ENCODE data around the gene MAD1L1. TPM values are rescaled to one million over a fixed set of nuclear protein-coding genes. Genes with fewer than 3 reads are reported as not detected.

Gene MAD1L1
- total and polyA plus RNA-seq, 2 donors (not counting 3 experiments of a cell fraction or from before 2014, with no cell fraction given): 34.1 to 42.3 TPM

GRCh38 chr7:2101630-2102374 lies 130.9 kb downstream of the MAD1L1 start:
- no TSS peak for BruUV-seq (replicated peaks)
- Histone ChIP-seq H3K4me2 (ENCODE audit: insufficient read depth, low read length) (no peak overlapping the region), H3K79me2 (ENCODE audit: control insufficient read depth, insufficient read depth, low read length) (no peaks in the 10 kb centered on the region), H3K27me3 (ENCODE audit: control insufficient read depth in 2 of 2, insufficient read depth in 2 of 2, low read length in 2 of 2) (no peaks in the 10 kb centered on the region), H3K27ac (ENCODE audit: insufficient read depth, low read depth, low read length) (no peak overlapping the region), H3K9ac (replicated peaks; ENCODE audit: extremely low read depth, insufficient read depth, low read length) (no peak overlapping the region), H4K20me1 (replicated peaks; ENCODE audit: control insufficient read depth, extremely low read depth, insufficient read depth, low read length) (no peaks in the 10 kb centered on the region), H3K4me3 (replicated peaks in 1 of 3; ENCODE audit: insufficient read depth in 1 of 3, low read depth in 1 of 3, low read length in 3 of 3) (no peak overlapping the region), H2AFZ (ENCODE audit: low read depth, low read length) (no peak overlapping the region), H3K9me3 (replicated peaks; ENCODE audit: control insufficient read depth, insufficient read depth, low read length) (no peaks in the 10 kb centered on the region), H3K36me3 (ENCODE audit: control insufficient read depth in 2 of 2, extremely low read depth in 1 of 2, insufficient read depth in 2 of 2, low read length in 2 of 2) (no peaks in the 10 kb centered on the region), H3K4me1 (ENCODE audit: control insufficient read depth, extremely low read depth, insufficient read depth, low read length) (peaks cover 4% of the 10 kb centered on the region), H3K9me1 (replicated peaks; ENCODE audit: control insufficient read depth, extremely low read depth, insufficient read depth, low read length) (no peaks in the 10 kb centered on the region)
- dilution Hi-C loops (cut with MboI; ENCODE audit: extremely low pct_ligation_motif_present, low sequenced_read_pairs) (no loop called here), intact Hi-C loops (cut with micrococcal nuclease) (no loop called here)
- no peak for TF ChIP-seq GATA2 (IDR thresholded peaks at IDR 0.05; ENCODE audit: insufficient read depth, insufficient read length, low read depth, low read length)
- TF ChIP-seq POLR2AphosphoS5 (IDR thresholded peaks at IDR 0.05; ENCODE audit: insufficient read depth, low read depth, low read length): no peak
- TF ChIP-seq MAX (IDR thresholded peaks at IDR 0.05; ENCODE audit: insufficient read depth, insufficient read length): no peak
- no peak for TF ChIP-seq JUN (IDR thresholded peaks at IDR 0.05; ENCODE audit: borderline replicate concordance, insufficient read depth, insufficient read length, low read depth)
- no peak for TF ChIP-seq POLR2A (IDR thresholded peaks at IDR 0.05; ENCODE audit: low read depth, low read length)
- TF ChIP-seq EZH2 (IDR thresholded peaks at IDR 0.05; ENCODE audit: borderline replicate concordance, low read depth, low read length, severe bottlenecking): no peak
- TF ChIP-seq CTCF (IDR thresholded peaks at IDR 0.05; ENCODE audit: extremely low read depth in 1 of 2, insufficient read depth in 1 of 2, low read depth in 1 of 2, low read length in 2 of 2): no peak
- no peak for TF ChIP-seq FOS (IDR thresholded peaks at IDR 0.05; ENCODE audit: borderline replicate concordance, insufficient read depth, low read length)
- no peak for TF ChIP-seq MYC (IDR thresholded peaks at IDR 0.05; ENCODE audit: low read depth, low read length)
- FAIRE-seq (no peak), DNase-seq (ENCODE audit: low read depth, low spot score) (no peak)
- CTCF ChIA-PET: no interaction called here
- POLR2A ChIA-PET: no interaction called here
